Measurements from ENCODE around the gene COL23A1. TPM values are rescaled to one million over a fixed set of nuclear protein-coding genes. Genes with fewer than 3 reads are reported as not detected.

COL23A1 gene
- polyA plus RNA-seq, 2 donors: 0.59 to 0.75 TPM

- Histone ChIP-seq H3K27me3 (ENCODE audit: control insufficient read depth in 1 of 2, insufficient read depth in 2 of 2, low read length in 2 of 2) (no peaks in the 10 kb centered on the region), H3K9me3 (ENCODE audit: control insufficient read depth in 2 of 2, insufficient read depth in 1 of 2, low read depth in 1 of 2, low read length in 1 of 2) (peaks cover 0 to 3% of the 10 kb centered on the region in 2 donors), H3K36me3 (ENCODE audit: control insufficient read depth in 2 of 2, insufficient read depth in 2 of 2, low read length in 1 of 2) (no peaks in the 10 kb centered on the region), H3K4me3 (ENCODE audit: low read depth in 1 of 2, low read length in 2 of 2) (no peak overlapping the region), H3K4me1 (ENCODE audit: control insufficient read depth in 2 of 2, insufficient read depth in 2 of 2, low read length in 1 of 2) (peaks cover 0 to 3% of the 10 kb centered on the region in 2 donors), H3K27ac (ENCODE audit: low read depth in 2 of 2, low read length in 1 of 2) (no peak overlapping the region)
- 80% methylated on average over 28 of the region's 28 CpGs for WGBS, 2 donors
These were observed 239.6 kb downstream of the COL23A1 start for GRCh38 chr5:178350361-178351220.

- Histone ChIP-seq H3K9me3 (ENCODE audit: control insufficient read depth in 2 of 2, insufficient read depth in 1 of 2, low read depth in 1 of 2, low read length in 1 of 2) (peaks cover 0 to 3% of the 10 kb centered on the region in 2 donors), H3K4me3 (ENCODE audit: low read depth in 1 of 2, low read length in 2 of 2) (no peak overlapping the region), H3K27me3 (ENCODE audit: control insufficient read depth in 1 of 2, insufficient read depth in 2 of 2, low read length in 2 of 2) (no peaks in the 10 kb centered on the region), H3K27ac (ENCODE audit: low read depth in 2 of 2, low read length in 1 of 2) (no peak overlapping the region), H3K36me3 (ENCODE audit: control insufficient read depth in 2 of 2, insufficient read depth in 2 of 2, low read length in 1 of 2) (no peaks in the 10 kb centered on the region), H3K4me1 (ENCODE audit: control insufficient read depth in 2 of 2, insufficient read depth in 2 of 2, low read length in 1 of 2) (peaks cover 0 to 3% of the 10 kb centered on the region in 2 donors)
- 93% methylated on average over 8 of the region's 8 CpGs for WGBS, 2 donors
These were observed 240.4 kb downstream of the COL23A1 start for GRCh38 chr5:178349625-178350353.

DNA sequence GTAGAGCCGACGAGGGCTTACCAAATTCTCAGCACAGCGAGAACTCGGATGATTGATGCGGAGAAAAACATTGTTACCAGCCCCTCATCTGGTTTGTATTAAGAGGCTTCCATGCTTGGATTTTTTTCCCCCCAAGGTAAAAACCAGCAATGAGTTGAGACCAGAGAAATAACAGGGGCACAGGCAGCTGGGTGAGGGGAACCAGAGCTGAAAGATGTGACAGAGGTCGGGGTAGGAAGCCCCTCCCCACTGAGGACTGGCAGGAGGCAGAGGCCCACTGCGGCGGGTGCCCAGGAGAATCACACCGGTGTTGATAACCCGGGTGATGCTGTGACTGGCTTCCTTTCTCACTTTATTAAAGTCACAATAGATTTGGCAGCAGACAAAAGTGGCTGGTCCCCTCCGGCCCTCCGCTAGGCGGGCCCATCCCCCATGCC lies 241.1 kb downstream of the COL23A1 start:
- Histone ChIP-seq H3K9me3 (ENCODE audit: control insufficient read depth in 2 of 2, insufficient read depth in 1 of 2, low read depth in 1 of 2, low read length in 1 of 2) (peaks cover 0 to 3% of the 10 kb centered on the region in 2 donors), H3K4me1 (ENCODE audit: control insufficient read depth in 2 of 2, insufficient read depth in 2 of 2, low read length in 1 of 2) (peaks cover 0 to 3% of the 10 kb centered on the region in 2 donors), H3K27me3 (ENCODE audit: control insufficient read depth in 1 of 2, insufficient read depth in 2 of 2, low read length in 2 of 2) (no peaks in the 10 kb centered on the region), H3K36me3 (ENCODE audit: control insufficient read depth in 2 of 2, insufficient read depth in 2 of 2, low read length in 1 of 2) (no peaks in the 10 kb centered on the region), H3K4me3 (ENCODE audit: low read depth in 1 of 2, low read length in 2 of 2) (no peak overlapping the region), H3K27ac (ENCODE audit: low read depth in 2 of 2, low read length in 1 of 2) (no peak overlapping the region)
- 82 to 87% methylated on average over 13 of the region's 13 CpGs for WGBS, 2 donors

DNA sequence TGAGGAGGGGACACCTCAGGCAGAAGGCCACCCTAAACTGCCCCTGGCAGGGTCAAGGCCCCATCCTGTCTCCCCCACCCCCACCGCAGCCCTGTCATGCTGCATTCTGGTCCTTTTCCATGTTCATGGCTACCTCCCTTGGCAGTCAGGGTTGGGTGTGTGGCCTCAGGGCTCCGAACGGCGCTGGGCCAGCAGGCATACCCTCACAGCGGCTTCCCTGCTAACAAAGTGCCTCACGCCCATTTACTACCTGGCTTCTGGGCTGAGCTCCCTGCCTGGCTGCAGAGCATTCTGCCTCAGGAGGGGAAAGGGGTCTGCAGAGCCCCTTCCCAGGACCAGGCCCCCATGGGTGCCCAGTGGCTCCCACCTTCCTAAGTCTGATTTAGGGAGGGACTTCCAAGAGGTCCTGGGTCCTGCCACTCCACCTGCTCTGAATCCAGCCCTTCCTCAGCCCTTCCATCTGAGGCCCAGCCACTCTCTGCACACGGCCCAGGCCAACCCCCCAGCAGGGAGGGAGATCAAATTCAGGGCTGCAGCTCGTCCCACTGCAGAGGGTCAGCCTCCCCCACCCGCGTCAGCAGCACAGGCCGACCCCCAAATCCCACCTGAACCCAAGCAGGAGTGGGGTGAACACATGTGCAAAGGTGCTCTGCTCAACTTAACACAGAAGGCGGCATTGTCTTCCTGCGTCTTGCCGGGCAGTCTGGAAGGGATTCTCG lies 241.7 kb downstream of the COL23A1 start:
- Histone ChIP-seq H3K36me3 (ENCODE audit: control insufficient read depth in 2 of 2, insufficient read depth in 2 of 2, low read length in 1 of 2) (no peaks in the 10 kb centered on the region), H3K27me3 (ENCODE audit: control insufficient read depth in 1 of 2, insufficient read depth in 2 of 2, low read length in 2 of 2) (no peaks in the 10 kb centered on the region), H3K4me3 (ENCODE audit: low read depth in 1 of 2, low read length in 2 of 2) (no peak overlapping the region), H3K4me1 (ENCODE audit: control insufficient read depth in 2 of 2, insufficient read depth in 2 of 2, low read length in 1 of 2) (peaks cover 0 to 3% of the 10 kb centered on the region in 2 donors), H3K27ac (ENCODE audit: low read depth in 2 of 2, low read length in 1 of 2) (no peak overlapping the region), H3K9me3 (ENCODE audit: control insufficient read depth in 2 of 2, insufficient read depth in 1 of 2, low read depth in 1 of 2, low read length in 1 of 2) (peaks cover 0 to 3% of the 10 kb centered on the region in 2 donors)
- 72 to 74% methylated on average over 15 of the region's 15 CpGs for WGBS, 2 donors

- 82 to 91% methylated on average over 11 of the region's 11 CpGs for WGBS, 2 donors
- H3K27ac ChIP-seq (ENCODE audit: low read depth in 2 of 2, low read length in 1 of 2): no peak overlapping the region
These were observed 242.2 kb downstream of the COL23A1 start for GRCh38 chr5:178347956-178348355.

DNA sequence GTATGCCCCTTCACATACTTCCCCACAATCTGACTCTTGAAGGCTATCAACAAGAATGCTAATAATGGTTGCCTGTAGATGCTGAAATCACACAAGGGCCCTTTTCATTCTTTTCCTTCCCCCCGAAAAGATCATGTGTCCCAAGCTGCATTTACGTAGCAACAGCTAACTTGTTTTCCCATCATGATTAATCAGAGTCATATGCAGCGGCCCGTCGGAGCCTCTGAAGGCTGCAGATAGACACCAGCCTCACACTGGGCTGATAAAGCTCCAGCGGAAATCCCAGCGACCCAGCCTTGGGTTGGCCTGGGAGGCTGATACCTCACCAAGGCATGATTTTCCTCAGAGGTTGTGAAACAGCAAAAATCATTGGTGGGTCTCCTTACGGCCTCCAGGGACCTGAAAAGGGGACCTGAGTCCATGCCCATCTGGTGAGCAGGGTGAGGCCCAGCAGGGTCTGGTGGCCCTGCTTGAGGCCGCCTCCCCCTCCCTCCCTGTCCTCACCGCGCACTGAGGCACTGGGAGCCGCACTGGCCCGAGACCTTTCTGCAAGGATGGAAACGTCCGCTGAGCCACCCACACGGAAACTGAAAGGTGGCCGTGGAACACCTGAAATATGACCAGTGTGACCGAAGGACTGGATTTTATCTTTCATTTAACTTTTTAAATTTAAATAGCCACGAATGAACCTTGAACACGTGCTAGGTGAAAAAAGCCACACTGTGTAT lies 243.4 kb downstream of the COL23A1 start:
- H3K36me3 ChIP-seq (ENCODE audit: control insufficient read depth in 2 of 2, insufficient read depth in 2 of 2, low read length in 1 of 2): no peaks in the 10 kb centered on the region
- H3K27ac ChIP-seq (ENCODE audit: low read depth in 2 of 2, low read length in 1 of 2): no peak overlapping the region
- WGBS, 2 donors: 84 to 90% methylated on average over 18 to 20 of the region's 20 CpGs
- H3K4me1 ChIP-seq (ENCODE audit: control insufficient read depth in 2 of 2, insufficient read depth in 2 of 2, low read length in 1 of 2): peaks cover 0 to 3% of the 10 kb centered on the region in 2 donors
- H3K4me3 ChIP-seq (ENCODE audit: low read depth in 1 of 2, low read length in 2 of 2): no peak overlapping the region
- H3K27me3 ChIP-seq (ENCODE audit: control insufficient read depth in 1 of 2, insufficient read depth in 2 of 2, low read length in 2 of 2): no peaks in the 10 kb centered on the region
- peaks cover 0 to 3% of the 10 kb centered on the region in 2 donors for H3K9me3 ChIP-seq (ENCODE audit: control insufficient read depth in 2 of 2, insufficient read depth in 1 of 2, low read depth in 1 of 2, low read length in 1 of 2)

More at GRCh38 chr5:178347956-178348355, 242.2 kb downstream of the COL23A1 start:
- Histone ChIP-seq H3K4me1 (ENCODE audit: control insufficient read depth in 2 of 2, insufficient read depth in 2 of 2, low read length in 1 of 2) (peaks cover 0 to 3% of the 10 kb centered on the region in 2 donors), H3K36me3 (ENCODE audit: control insufficient read depth in 2 of 2, insufficient read depth in 2 of 2, low read length in 1 of 2) (no peaks in the 10 kb centered on the region), H3K27me3 (ENCODE audit: control insufficient read depth in 1 of 2, insufficient read depth in 2 of 2, low read length in 2 of 2) (no peaks in the 10 kb centered on the region), H3K9me3 (ENCODE audit: control insufficient read depth in 2 of 2, insufficient read depth in 1 of 2, low read depth in 1 of 2, low read length in 1 of 2) (peaks cover 0 to 3% of the 10 kb centered on the region in 2 donors), H3K4me3 (ENCODE audit: low read depth in 1 of 2, low read length in 2 of 2) (no peak overlapping the region)

- Histone ChIP-seq H3K27ac (ENCODE audit: low read depth in 2 of 2, low read length in 1 of 2) (no peak overlapping the region), H3K36me3 (ENCODE audit: control insufficient read depth in 2 of 2, insufficient read depth in 2 of 2, low read length in 1 of 2) (no peaks in the 10 kb centered on the region), H3K27me3 (ENCODE audit: control insufficient read depth in 1 of 2, insufficient read depth in 2 of 2, low read length in 2 of 2) (no peaks in the 10 kb centered on the region), H3K4me3 (ENCODE audit: low read depth in 1 of 2, low read length in 2 of 2) (no peak overlapping the region), H3K9me3 (ENCODE audit: control insufficient read depth in 2 of 2, insufficient read depth in 1 of 2, low read depth in 1 of 2, low read length in 1 of 2) (no peaks in the 10 kb centered on the region), H3K4me1 (ENCODE audit: control insufficient read depth in 2 of 2, insufficient read depth in 2 of 2, low read length in 1 of 2) (peaks cover 0 to 2% of the 10 kb centered on the region in 2 donors)
- WGBS, 2 donors: 70 to 71% methylated on average over 6 of the region's 6 CpGs
These were observed 246.9 kb downstream of the COL23A1 start for GRCh38 chr5:178343306-178343705.

DNA sequence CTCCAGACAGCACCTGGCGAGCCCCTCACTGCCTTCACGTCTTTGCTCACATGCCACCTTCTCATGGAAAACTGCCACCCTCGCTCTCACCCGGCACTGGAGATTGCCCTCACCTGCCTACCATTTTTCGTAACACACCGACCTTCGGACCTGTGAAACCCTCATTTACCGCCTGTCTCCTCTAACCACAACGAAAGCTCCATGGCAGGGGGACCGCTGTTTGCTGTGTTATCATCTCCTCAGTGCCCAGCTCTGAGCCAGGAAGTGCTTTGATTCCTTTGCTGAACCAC lies 248.4 kb downstream of the COL23A1 start:
- H3K4me1 ChIP-seq (ENCODE audit: control insufficient read depth in 2 of 2, insufficient read depth in 2 of 2, low read length in 1 of 2): peaks cover 0 to 2% of the 10 kb centered on the region in 2 donors
- WGBS, 2 donors: 78 to 92% methylated on average over 10 of the region's 10 CpGs
- no peak overlapping the region for H3K4me3 ChIP-seq (ENCODE audit: low read depth in 1 of 2, low read length in 2 of 2)
- H3K36me3 ChIP-seq (ENCODE audit: control insufficient read depth in 2 of 2, insufficient read depth in 2 of 2, low read length in 1 of 2): no peaks in the 10 kb centered on the region
- H3K27ac ChIP-seq (ENCODE audit: low read depth in 2 of 2, low read length in 1 of 2): no peak overlapping the region
- H3K27me3 ChIP-seq (ENCODE audit: control insufficient read depth in 1 of 2, insufficient read depth in 2 of 2, low read length in 2 of 2): no peaks in the 10 kb centered on the region
- no peaks in the 10 kb centered on the region for H3K9me3 ChIP-seq (ENCODE audit: control insufficient read depth in 2 of 2, insufficient read depth in 1 of 2, low read depth in 1 of 2, low read length in 1 of 2)
